ES-I3 (cell line): Measurements from ENCODE around the gene OPHN1.

Source experiments
- H3K36me3 ChIP-seq: 2 replicates; pipeline ENCODE4 v1.6.1; 2013; ENCODE audit warnings: mild to moderate bottlenecking, low read length, control low read depth, moderate library complexity; ENCODE audit not compliant: insufficient read depth
- H3K4me1 ChIP-seq: 2 replicates; pipeline ENCODE4 v1.6.1; 2013; ENCODE audit warnings: mild to moderate bottlenecking, control low read depth, low read length; ENCODE audit not compliant: insufficient read depth
- H3K9ac ChIP-seq: 2 replicates; pipeline ENCODE4 v1.6.1; 2013; ENCODE audit warnings: low read depth, mild to moderate bottlenecking, low read length, moderate library complexity
- H3K9me3 ChIP-seq: 2 replicates; pipeline ENCODE4 v1.6.1; 2013; ENCODE audit warnings: mild to moderate bottlenecking, low read length, moderate library complexity; ENCODE audit not compliant: control insufficient read depth, insufficient read depth

OPHN1 gene

DNA sequence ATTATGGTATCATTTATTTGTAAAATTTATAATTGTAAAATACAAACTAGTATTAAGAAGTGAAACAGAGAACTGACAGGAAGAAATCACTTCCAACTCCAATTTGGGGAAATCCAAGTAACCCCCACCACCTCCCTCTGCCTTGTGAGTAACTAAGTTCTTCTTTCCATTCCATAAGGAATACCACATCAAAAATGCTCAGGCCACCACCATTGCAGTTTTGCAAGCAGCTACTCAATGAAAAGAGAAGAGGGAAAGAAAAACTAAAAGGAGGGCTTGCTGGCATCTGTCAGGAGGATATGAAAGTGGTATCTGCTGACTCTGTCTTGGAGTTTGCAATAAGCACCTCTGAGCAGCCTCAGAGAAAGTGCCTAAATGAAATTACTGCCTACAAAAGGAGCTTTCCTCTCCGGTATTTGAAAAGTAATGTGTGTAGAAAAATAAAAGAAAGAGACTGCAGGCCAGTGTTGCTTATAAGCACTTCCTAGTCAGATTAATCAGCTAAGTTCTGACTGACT, 228.7 kb downstream of the OPHN1 start:
- Histone ChIP-seq H3K9ac (no peak overlapping the region), H3K36me3 (no peaks in the 10 kb centered on the region; the same call in 1 of the 2 replicates), H3K9me3 (no peaks in the 10 kb centered on the region), H3K4me1 (no peaks in the 10 kb centered on the region)

GRCh38 chrX:68203646-68204045, 229.6 kb downstream of the OPHN1 start:
- no peak overlapping the region for H3K9ac ChIP-seq
- no peaks in the 10 kb centered on the region for H3K9me3 ChIP-seq
- no peaks in the 10 kb centered on the region for H3K4me1 ChIP-seq
- no peaks in the 10 kb centered on the region; the same call in 1 of the 2 replicates for H3K36me3 ChIP-seq

DNA sequence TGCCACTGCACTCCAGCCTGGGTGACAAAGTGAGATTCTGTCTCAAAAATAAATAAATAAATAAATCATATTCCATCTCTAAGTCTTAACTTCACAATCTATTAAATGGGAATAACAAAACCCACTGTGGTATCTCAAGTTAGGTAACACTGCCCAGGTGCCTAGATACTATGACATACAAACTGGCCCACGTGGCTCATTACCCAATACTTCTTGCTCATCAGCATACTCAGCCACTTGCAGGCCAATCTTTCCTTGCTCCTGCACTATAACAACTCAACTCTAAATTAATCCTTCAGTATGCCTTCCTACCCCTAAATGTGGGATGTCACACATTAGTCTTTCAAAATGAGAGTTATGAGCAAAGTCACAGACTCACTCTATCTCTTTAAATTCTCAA, 230.1 kb downstream of the OPHN1 start:
- H3K9me3 ChIP-seq = no peaks in the 10 kb centered on the region
- no peaks in the 10 kb centered on the region; the same call in 1 of the 2 replicates for H3K36me3 ChIP-seq
- H3K4me1 ChIP-seq = no peaks in the 10 kb centered on the region
- H3K9ac ChIP-seq = no peak overlapping the region

GRCh38 chrX:68199062-68199848, 234.0 kb downstream of the OPHN1 start:
- H3K4me1 ChIP-seq = peaks cover 6% of the 10 kb centered on the region; the same call in 1 of the 2 replicates
- H3K36me3 ChIP-seq = no peaks in the 10 kb centered on the region; the same call in 1 of the 2 replicates
- H3K9ac ChIP-seq = no peak overlapping the region
- no peaks in the 10 kb centered on the region for H3K9me3 ChIP-seq

DNA sequence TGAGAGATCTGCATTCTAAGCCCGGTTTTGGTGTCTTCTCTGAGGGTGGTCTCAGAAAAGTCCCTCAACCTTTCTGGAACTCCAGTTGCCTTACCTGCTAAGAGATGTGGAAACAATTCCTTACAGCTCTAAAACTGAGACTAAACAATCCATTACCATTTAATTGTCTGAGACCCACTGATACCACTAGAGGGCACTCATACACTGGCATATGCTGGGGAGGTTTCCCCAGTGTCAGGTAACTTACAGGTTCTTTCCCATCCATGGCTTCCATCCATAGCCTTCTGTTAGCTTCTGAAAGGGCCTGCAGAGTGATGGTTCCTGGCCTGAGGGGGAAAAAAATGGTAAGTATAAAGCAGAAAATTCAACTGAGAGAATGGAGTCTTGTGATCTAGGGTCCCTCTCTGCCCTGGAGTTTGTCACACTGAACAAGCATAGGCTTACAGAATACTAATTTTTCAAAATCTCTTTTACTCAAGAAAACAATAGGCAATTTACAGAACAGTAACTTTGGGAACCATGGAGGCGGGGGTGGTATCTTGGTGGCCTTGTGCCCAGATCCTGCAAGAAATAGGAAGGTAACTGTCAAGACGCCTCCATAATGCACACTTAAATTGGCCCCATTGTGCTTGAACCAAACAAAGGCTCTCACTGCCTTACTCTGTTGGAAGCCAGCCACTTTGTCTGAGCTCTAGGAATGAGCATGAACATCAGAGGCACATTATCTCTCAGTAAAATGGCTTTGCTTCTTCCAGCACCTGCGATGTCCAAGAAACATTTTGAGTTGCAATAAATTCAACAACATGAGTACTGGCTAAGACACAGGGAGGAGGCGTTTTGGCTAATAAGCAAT, 236.1 kb downstream of the OPHN1 start:
- Histone ChIP-seq H3K9ac (no peak overlapping the region), H3K9me3 (no peaks in the 10 kb centered on the region), H3K36me3 (no peaks in the 10 kb centered on the region; the same call in 1 of the 2 replicates), H3K4me1 (peaks cover 12% of the 10 kb centered on the region)

GRCh38 chrX:68195561-68195960, 237.7 kb downstream of the OPHN1 start:
- H3K9ac ChIP-seq = no peak overlapping the region
- H3K36me3 ChIP-seq = no peaks in the 10 kb centered on the region; the same call in 1 of the 2 replicates
- H3K9me3 ChIP-seq = no peaks in the 10 kb centered on the region
- H3K4me1 ChIP-seq = peaks cover 12% of the 10 kb centered on the region

- H3K36me3 ChIP-seq = no peaks in the 10 kb centered on the region; the same call in 1 of the 2 replicates
- peaks cover 12% of the 10 kb centered on the region for H3K4me1 ChIP-seq
- H3K9me3 ChIP-seq = no peaks in the 10 kb centered on the region
- no peak overlapping the region for H3K9ac ChIP-seq
These were observed 239.5 kb downstream of the OPHN1 start for GRCh38 chrX:68193786-68194185.

DNA sequence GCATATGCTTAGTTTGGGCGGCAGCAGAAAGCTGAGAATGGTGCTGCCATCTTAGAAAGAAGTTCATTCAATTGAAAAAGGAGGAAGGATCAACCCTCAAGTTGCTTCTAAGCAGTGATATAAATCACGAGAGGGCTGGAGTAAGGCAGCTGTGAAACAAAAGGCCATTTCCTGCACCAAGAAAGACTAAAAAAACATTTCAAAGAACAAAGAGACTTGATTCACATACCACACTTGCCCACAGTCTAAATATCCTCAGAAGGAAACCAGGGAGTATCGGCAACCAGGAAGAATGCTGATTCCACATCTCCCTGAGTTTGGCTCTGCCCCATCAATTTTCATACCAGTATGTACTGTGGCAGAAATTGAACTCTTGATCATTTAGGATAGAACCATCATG, 240.1 kb downstream of the OPHN1 start:
- Histone ChIP-seq H3K36me3 (no peaks in the 10 kb centered on the region; the same call in 1 of the 2 replicates), H3K4me1 (peaks cover 12% of the 10 kb centered on the region), H3K9me3 (no peaks in the 10 kb centered on the region)

DNA sequence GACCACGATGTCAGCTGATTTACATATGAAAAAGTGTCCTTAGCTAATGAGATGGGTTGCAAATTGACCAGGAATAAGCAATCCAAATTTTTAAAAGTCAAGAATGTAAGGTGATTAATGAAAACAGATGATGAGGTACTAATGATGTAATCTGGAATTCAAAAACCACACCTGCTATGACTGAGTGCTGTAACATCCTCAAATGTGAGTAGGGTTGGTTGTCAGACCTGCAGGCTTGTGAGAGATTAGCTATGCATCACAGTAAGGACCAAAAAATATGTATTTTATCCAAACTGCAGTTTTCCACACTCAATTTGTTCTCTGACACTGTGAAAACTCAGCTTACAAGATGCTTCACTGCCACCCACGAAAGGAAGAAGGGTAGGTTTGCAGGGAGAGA, 242.5 kb downstream of the OPHN1 start:
- no peak overlapping the region for H3K9ac ChIP-seq
- peaks cover 6% of the 10 kb centered on the region for H3K4me1 ChIP-seq
- H3K9me3 ChIP-seq = no peaks in the 10 kb centered on the region
- H3K36me3 ChIP-seq = no peaks in the 10 kb centered on the region; the same call in none of the 2 replicates

More for the DNA sequence above, 240.1 kb downstream of the OPHN1 start:
- H3K9ac ChIP-seq = no peak overlapping the region

DNA sequence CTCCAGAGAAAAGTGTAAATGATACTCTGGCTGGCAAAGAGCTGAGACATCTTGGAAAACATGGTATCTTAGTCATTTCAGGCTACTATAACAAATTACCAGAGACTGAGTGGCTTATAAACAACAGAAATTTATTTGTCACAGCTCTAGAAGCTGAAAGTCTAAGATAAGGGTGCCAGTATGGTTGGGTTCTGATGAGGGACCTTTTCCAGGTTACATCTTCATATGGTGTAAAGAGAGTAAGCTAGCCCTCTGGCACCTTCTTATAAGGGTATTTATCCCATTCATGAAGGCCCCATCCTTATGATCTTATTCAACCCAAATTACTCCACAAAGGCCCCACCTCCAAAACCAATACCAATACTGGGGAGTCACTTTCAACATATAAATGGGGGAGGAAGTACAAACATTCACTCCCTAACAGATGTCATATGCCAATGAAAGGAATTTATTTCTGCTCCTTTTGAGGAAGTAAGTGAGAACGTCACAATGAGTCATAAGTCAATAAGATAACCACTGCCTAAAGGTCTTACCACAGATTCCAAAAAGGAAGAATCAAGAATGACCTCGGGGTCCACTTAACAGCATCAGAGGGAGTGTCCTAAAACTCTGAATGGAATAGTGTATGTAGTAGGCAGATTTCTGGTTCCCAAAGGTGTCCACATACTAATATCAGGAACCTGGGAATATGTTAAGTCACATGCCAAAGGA, 246.6 kb downstream of the OPHN1 start:
- Histone ChIP-seq H3K4me1 (no peaks in the 10 kb centered on the region), H3K9ac (no peak overlapping the region), H3K9me3 (no peaks in the 10 kb centered on the region), H3K36me3 (no peaks in the 10 kb centered on the region; the same call in 1 of the 2 replicates)

- H3K9ac ChIP-seq = no peak overlapping the region
- no peaks in the 10 kb centered on the region for H3K4me1 ChIP-seq
- no peaks in the 10 kb centered on the region; the same call in 1 of the 2 replicates for H3K36me3 ChIP-seq
- no peaks in the 10 kb centered on the region for H3K9me3 ChIP-seq
These were observed 248.1 kb downstream of the OPHN1 start for GRCh38 chrX:68185161-68185560.

DNA sequence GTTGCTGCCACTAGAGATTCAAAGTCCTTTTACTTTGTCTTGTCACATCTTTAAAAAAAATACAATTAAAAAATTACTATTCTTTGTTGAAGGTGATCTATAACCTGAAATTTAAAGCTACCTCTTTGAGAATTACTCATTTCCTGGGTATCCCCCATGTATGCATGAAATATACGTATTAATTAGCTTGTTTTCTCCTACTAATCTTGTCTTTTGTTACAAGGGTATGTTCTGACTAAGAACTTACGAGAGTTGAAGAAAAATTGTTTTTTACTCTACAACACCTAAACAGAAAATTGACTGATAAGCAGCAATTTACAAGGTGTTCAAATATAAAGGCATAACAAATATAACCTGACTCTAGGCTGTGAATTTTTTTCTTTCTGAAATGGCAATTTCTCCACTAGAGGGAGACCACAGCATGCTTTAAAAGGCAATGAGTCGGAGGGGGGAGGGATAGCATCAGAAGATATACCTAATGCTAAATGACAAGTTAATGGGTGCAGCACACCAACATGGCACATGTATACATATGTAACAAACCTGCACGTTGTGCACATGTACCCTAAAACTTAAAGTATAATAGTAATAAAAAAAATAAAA, 249.6 kb downstream of the OPHN1 start:
- H3K9ac ChIP-seq = no peak overlapping the region
- no peaks in the 10 kb centered on the region; the same call in 1 of the 2 replicates for H3K36me3 ChIP-seq
- H3K9me3 ChIP-seq = no peaks in the 10 kb centered on the region
- H3K4me1 ChIP-seq = no peaks in the 10 kb centered on the region

- H3K36me3 ChIP-seq = no peaks in the 10 kb centered on the region
- no peak overlapping the region for H3K9ac ChIP-seq
- no peaks in the 10 kb centered on the region for H3K9me3 ChIP-seq
- no peaks in the 10 kb centered on the region for H3K4me1 ChIP-seq
These were observed 252.7 kb downstream of the OPHN1 start for GRCh38 chrX:68180579-68180978.
